GM23248 (cell line): ENCODE results near the gene GPR18.

Source experiments
- EZH2 ChIP-seq: fragments of 200-600 bp; sonication (generic); IDR thresholded peaks from 2 replicates; pipeline ENCODE4 v1.6.1; 2018; ENCODE audit warnings: antibody characterized with exemption, mild to moderate bottlenecking; ENCODE audit not compliant: insufficient read depth, poor library complexity, severe bottlenecking
- EZH2phosphoT487 ChIP-seq: fragments of 200-600 bp; sonication (generic); IDR thresholded peaks from 2 replicates; pipeline ENCODE4 v1.6.1; 2018; ENCODE audit warnings: antibody characterized with exemption, moderate library complexity, mild to moderate bottlenecking, low read depth; ENCODE audit not compliant: insufficient read depth

GRCh38 chr13:99280166-99280565 is 22.0 kb upstream of the GPR18 start:
- TF ChIP-seq EZH2phosphoT487 (no peak), EZH2 (no peak)
